ENCODE data around the gene SLC5A11.
"Not testable (repeated sequence)": the region's sequence is repeated elsewhere in the genome, so short reads cannot be mapped to it uniquely, and the experiment has no call there.

SLC5A11 gene

DNA sequence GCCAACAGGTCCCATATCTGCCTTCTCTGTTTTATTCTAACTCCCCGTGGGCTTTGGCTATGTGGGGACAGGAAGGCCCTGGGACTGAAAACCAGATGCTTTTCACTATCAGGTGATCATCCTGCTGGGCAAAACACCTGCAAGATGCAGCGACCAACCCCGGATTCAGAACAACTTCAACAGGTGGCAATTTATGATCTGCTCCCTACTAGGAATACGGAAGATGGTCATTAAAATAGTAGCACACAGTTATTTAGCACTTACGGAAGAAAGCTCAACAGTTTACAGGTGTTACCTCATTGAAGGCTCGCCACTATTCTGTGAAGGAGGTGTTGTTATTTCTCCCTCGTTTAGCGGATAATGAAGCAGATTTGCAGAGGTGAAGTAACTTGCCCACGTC, 7.8 kb upstream of the SLC5A11 start:
- no peak for DNase-seq

DNA sequence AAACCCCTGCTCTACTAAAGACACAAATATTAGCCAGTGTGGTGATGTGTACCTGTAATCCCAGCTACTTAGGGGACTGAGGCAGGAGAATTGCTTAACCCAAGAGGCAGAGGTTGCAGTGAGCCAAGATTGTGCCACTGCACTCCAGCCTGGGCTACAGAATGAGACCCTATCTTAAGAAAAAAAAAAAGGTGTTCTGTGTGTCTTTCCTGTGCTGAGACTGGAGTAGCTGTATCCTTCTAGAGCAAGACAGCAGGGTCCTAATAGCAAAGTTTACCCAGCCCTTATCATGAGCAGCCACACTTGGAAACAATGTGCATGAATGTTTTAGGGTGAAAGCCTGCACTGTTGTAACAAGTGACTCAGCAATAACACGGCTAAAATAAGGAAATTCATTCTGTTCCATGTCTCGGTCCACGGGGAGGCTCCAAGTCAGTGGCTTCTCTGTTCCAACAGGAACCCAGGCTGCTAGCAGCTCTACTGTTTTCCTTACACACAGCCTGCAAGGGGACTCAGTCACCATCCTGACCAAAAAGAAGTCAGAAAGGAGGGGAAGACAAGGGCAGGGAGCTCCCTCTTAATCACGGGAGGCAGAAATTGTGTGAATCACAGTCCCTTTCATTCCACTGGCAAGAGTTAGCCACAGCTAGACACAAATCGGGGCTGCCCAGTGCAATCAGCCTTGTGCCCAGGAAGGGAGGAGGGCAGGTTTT, 7.1 kb upstream of the SLC5A11 start:
- DNase-seq = no peak

DNA sequence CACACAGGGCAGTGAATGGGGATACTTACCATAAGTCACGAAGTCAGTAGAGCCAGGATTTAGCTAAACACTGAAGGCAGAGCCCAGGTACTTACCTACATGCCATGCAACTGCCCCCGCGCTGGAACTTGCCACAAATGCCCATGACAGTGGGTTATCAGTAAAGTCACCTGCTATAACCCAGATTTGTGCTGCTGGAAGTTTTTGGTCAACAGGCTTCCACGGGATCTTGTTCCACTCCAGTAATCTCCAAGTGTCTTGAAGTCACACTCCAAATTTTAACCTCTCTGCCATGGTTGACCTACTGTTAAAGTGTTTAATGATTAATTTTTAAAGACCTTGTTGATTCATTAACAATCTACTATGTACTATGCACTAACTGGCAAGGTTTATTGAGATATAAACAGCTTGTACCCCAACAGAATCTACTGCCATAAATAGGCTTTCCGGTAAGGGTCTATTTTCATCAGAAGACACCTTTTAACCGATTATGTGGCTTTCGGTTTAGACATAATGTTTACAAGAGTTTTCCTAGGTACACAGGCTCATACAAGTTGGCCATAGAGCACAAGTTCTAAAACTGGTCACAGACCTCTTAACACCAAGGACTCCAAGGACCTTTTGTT, 6.3 kb upstream of the SLC5A11 start:
- no peak for DNase-seq

DNA sequence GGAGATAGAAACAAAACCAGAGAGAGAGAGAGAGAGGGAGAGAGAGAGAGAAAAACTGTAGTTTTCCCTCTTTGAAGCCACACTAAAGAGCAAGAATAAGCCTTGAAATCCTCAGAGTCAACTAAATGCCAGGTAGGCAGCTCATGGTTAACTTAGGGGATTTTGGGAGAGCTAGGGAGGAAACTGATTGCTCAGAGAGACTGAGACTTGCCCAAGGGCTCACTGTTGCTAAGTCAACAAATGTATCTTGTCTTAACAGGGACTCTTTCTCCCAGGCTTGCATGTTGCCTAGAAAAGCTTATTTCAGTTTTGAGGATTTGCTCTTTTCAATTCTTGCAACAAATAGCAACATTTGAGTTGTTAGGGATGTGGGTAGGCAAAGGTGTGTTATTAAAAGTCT, 4.5 kb upstream of the SLC5A11 start:
- no peak for DNase-seq

DNA sequence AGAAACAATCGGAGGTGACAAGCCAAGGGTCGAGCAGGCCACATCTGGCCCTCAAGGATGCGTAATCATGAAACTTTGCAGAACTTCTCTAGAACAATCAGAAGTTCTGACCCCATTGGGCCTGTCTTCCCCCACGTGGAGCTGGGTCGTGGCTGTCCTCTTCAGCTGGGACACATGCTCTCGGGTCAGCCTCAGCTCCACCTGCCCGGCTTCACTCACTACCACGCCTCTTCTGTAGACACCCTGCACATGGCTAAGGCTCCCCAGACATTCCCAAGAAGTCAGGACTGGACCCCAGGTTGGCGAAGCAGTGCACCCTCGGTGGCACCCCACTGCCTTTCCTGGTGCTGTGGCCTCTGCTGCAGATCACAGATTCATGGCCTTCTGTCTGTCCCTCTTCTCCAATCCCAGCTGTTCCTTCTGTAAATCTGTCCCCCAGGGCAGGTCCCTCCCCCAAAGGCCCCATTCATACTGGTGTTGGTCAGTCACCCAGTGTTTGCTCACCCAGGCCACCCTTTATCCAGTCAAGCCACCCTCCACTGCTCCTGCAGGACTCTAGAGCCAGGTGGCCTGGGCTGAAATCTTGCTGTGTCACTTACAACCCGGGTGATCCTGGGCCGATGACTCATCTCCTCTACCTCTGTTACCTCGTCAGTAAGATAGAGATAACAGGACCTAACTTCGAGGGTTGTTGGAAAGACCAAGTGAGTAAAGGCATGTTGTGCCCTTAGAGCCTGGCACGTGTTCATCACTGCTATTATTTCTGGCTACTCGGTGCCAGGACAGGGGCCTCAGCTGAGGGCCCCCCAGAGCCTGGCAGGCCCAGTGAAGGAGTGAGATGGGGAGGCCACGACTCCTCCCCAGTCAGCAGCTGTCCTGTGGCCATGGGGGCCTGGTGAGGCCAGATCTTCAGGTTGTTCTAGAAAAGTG, 1.4 kb upstream of the SLC5A11 start:
- DNase-seq = no peak

DNA sequence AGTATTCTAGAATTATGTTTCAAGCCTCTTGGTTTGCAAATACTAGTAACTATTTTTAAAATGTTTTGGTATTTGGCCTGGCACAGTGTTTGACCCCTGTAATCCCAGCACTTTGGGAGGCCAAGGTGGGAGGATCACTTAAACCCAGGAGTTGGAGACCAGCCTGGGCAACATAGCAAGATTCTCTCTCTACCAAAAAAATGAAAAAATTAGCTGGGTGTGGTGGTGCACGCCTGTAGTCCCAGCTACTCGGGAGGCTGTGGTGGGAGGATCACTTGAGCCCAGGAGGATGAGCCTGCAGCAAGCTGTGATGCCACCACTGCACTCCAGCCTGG, 765 bp upstream of the SLC5A11 start:
- not testable (repeated sequence) for DNase-seq

DNA sequence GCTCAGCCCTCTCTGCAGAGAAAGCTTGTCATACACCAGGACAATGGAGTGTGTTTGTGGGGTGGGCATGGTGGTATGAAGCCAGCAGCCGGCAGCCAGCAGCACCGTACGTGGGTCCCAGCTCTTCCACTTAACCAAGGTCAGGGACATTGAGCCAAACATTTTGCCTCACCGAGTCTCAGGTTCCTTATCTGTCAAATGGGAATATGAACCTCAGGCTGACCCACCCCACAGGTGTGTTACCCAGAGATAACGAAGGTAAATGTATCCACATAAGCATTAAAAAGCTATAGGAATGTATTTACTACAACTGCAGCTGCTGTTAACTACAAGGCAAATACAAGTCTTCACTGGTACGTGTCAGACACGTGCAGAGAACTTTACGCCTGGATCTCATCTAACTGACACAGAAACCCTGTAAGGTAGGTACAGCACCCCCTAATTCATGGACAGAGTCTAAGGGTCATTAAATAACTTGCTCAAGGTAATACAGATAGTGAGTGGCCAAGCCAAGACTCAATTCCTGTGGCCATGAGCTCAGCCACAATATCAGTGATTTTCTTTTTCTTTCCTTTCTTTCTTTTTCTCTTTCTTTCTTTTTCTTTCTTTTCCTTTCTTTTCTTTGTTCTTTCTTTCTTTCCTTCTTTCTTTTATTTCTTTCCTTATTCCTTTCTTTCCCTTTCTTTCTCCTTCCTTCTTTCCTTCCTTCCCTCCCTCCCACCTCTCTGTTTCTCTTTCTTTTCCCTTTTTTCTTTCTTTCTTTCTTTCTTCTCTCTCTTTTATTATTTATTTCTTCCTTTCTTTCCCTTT, 990 bp downstream of the SLC5A11 start:
- DNase-seq = no peak

DNA sequence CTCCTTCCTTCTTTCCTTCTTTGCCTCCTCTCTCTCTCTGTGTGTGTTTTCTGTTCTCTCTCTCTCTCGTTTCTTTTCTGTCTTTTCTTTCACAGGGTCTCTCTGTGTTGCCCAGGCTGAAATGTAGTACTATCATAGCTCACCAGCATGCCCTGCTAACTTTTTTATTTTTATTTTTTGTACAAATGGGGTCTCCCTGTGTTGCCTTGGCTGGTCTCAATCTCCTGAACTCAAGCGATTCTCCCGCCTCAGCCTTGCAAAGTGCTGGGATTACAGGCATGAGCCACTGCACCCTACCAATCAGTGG, 1.5 kb downstream of the SLC5A11 start:
- no peak for DNase-seq

DNA sequence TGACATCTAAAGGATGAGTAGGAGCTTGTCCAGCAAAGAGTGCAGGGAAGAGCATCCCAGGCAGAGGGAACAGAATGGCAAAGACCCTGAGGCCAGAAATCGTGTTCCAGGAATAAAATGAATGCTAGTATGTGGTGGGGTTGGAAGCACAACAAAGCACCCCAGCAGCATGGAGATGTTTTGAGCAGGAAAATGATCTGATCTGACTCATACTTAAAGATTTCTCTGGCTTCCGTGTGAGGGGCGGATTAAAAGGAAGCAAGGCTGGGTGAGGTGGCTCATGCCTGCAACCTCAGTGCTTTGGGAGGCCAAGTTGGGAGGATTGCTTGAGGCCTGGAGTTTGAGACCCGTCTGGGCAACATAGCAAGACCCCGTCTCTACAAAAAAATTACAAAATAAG, 2.3 kb downstream of the SLC5A11 start:
- DNase-seq = no peak

DNA sequence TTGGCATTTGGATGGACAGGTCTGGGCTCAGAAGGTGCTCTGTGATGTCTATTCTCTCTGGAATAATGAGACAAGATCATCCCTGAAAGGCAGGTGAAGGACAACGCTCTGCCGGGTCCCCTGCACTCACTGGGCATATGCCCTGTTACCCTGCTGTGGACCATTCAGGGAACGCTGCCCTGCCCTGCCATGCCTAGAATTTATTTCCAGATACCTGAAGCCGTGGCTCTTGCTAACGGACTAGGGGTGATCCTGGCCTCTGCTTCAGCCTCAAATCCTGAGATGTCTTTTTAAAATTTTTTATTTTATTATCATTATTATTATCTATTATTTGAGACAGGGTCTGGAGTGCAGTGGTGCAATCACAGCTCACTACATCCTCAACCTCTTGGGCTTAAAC, 3.9 kb downstream of the SLC5A11 start:
- no peak for DNase-seq

DNA sequence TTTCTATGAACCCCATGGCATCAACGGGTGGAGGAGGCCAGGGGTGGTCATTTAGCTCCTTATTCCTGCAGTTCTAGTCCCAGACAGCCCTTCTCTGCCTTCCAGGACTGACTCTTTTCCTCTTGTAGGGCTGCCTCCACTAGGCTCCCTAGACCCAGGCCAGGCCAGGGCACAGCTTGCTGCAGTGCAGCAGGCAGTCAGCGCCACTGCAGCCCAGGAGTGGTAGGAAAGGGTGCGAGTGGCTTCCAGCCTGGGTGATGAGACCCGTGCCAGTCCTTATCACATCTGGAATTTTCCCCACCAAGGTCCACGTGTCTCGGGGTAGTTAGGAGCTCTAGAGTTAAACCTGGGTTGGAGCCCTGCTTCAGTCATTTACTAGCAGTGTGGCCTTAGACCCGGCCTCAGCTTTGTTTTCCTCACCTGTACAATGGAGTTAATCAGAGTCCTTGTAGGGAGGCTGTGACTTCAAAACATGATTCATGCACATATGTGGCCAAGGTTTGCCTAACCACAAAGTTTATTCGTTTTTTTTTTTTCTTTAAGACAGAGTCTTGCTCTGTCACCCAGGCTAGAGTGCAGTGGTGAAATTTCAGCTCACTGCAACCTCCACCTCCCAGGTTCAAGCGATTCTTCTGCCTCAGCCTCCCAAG, 4.7 kb downstream of the SLC5A11 start:
- no peak for DNase-seq

DNA sequence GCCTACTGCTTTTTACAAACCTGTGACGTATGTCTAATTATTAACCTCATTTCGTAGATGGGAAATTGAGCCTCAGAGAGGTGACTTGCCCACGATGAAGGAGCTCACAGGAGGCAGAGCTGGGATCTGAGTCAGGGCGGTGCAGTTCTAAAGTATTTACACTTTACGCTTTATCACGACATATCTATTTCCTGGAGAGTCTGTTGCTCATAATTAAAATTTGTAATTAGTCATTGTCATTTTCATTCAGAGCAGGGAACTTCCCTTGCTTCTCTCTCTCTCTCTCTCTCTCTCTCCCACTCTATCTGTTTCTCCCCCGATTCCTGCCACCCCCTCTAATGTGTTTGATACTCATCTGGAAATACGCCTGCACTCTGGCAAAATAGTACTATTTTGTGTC, 5.9 kb downstream of the SLC5A11 start:
- DNase-seq = no peak

DNA sequence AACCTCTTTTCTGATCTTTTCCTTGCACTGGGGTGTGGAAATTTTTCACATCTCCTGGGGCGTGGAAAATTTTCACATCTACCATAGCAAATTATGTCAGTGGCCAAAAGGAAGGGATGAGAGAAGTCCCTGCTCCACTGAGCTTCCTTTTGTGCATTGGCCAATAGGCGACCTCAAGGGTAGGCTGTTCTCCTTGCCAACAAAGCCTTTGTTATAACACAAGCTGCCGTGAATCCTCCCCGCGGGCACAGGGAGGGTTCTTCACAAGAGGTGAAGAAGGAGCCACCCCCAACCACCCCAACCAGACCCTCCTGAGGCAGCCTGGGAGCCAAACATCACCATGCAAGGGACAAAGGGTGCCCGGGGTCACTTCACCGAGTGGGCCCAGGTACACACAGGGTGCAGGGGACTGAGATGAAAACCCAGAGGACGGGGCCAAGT, 6.5 kb downstream of the SLC5A11 start:
- DNase-seq = no peak

DNA sequence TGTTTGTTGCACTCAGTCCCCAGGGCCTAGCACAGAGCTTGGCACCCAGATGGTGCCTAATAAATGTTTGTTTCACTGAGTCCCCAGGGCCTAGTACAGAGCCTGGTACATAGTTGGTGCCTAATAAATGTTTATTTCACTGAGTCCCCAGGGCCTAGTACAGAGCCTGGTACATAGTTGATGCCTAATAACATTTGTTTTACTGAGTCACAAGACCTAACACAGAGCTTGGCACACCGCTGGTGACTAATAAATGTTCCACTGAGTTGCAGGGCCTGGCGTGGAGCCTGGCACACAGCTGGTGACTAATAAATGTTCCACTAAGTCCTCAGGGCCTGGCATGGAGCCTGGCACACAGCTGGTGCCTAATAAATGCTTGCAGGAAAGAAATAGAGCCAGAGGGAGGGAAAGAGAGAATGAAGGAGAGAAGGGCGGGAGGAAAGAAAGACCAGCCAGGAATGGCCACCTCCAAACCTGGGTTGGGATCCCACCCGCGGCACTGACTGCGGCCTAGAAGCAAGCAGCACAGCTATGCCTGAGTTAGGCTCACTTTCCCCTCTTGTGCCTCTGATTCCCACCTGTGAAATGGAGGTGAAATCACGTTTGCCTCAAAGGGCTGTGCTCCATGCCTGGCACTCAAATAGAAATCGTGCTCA, 7.5 kb downstream of the SLC5A11 start:
- DNase-seq = no peak

DNA sequence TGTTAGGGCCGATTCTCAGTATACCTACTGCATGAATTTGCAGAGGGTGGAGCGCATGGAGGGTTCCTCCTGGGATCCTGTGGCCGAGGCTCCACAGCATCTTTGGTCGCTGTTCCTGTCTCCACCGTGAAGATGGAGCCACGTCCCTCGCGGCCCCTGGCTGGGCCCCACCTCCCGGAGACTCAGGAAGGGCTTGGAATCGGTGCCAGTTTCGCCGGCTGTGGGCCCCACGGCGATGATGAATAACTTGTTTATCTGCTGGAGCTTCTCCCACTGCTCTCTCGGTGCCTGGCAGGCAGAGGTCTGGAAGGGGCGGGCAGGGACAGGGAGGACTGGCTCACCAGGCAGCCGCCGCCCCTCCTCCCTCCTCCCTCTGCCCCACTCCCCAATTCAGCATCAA, 8.1 kb downstream of the SLC5A11 start:
- DNase-seq = no peak

DNA sequence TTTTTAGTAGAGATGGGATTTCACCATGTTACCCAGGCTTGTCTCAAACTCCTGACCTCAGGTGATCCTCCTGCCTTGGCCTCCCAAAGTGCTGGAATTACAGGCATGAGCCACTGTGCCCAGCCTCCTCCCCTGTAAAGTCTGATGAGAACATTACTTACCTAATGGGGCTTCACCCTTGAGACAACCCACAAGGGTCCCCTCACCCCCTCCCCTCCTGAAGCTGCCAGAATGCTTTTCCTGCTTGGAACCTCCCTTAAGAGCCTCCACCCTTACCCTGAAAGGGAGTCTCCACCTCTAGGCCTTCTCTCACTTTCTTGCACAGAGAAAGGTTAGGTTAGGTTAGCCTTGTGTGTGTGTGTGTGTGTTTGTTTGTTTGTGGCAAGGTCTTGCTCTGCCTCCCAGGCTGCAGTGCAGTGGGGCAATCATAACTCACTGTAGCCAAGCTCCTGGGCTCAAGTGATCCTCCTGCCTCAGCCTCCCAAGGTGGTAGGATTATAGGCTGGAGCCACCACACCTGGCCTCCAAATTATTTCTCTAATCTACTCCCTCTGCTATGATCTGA, 8.9 kb downstream of the SLC5A11 start:
- no peak for DNase-seq

DNA sequence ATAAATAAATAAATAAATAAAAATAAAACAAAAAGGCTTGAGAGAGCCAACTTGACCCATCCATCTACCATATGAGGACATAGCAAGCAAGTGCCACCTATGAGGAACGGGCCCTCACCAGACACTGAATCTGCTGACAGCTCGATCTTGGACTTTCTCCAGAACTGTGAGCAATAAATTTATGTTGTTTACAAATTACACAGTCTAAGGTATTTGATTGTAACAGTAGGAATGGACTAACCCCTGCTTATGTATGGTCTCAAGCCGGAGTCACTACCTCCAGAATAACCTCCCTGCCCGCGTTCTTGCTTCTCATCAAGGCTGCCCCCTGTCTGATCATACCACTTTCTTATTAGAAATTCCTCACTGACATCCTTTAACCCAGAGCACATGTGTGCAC, 9.9 kb downstream of the SLC5A11 start:
- DNase-seq = no peak

DNA sequence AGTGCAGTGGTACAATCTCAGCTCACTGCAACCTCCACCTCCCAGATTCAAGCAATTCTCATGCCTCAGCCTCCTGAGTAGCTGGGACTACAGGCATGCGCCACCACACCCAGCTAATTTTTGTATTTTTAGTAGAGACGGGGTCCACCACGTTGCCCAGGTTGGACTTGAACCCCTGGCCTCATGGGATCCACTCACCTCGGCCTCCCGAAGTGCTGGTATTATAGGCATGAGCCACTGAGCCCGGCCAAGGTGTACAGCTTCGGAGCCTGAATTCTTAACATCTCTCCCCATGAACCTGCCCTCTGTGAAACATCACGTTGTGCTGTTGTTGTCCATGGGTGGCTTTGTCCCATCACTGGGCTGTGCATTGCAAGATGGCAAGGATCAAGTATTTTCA, 11.1 kb downstream of the SLC5A11 start:
- not testable (repeated sequence) for DNase-seq

DNA sequence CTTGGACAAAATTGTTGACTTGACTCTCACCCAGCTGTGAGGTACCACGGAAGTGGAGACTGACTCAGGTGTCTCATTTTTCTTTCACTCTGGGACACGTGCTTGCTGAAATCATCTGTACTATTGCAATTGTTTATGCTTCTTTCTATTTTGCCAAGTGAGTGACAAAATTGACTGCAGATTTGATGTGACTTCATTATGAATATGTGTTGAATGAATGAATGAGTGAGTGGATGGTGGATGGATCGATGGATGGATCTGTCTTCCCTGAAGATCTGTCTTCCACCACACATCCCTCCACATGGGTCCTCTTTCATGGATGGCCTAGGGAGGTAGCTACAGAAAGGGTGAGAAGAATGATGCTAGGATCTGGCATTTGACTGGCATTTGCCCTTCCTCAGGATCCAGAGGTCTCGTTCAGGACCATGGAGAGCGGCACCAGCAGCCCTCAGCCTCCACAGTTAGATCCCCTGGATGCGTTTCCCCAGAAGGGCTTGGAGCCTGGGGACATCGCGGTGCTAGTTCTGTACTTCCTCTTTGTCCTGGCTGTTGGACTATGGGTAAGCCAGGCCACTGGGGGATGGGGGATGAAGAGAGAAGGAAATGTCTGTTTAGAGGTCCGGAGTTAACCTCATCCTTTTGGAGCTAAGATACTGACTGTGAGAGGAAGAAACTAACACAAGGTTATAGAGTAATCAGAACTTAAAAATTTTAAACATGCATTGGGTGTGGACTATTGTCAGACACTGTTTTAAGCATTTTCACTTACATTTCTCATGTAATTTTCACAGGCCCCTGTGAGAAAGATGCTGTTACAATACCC, 12.7 kb downstream of the SLC5A11 start:
- no peak for DNase-seq

DNA sequence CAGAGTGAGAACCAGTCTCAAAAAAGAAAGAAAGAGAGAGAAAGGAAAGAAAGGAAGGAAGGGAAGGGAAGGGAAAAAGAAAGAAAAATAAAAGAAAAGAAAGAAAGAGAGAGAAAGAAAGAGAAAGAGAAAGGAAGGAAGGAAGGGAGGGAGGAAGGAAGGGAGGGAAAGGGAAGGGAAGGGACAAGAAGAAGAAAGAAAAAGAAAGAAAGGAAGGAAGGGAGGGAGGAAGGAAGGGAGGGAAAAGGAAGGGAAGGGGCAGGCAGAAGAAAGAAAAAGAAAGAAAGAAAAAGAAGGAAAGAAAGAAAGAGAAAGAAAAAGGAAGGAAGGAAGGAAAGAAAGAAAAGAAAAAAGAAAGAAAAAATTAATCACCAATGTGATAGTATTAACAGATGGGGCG, 15.7 kb downstream of the SLC5A11 start:
- DNase-seq = no peak
